HepG2 (cell line): Measurements from ENCODE around the gene EXTL1. TPM values are rescaled to one million over a fixed set of nuclear protein-coding genes. Genes with fewer than 3 reads are reported as not detected.

Experiments used
- ATAC-seq: fragments of 200-7000 bp; cut with Tn5 transposase; 3 replicates; pipeline ENCODE4 v1.9.1; 2020; ENCODE audit warnings: mild to moderate bottlenecking, moderate library complexity
- BruUV-seq: library from RNA; stranded (reverse); fragments of 400-500 nt; replicated peaks from 2 replicates; lab custom pipeline; 2021; lab: Mats Ljungman, UMichigan
- CTCF ChIA-PET: fragments of 300-600 bp; formaldehyde crosslinking; extraction: SDS; loops from one replicate; lab custom pipeline; 2021; ENCODE audit warnings: low total read pairs, inconsistent platforms, low intra/inter-chr PET ratio; lab: Yijun Ruan, JAX
- POLR2A ChIA-PET: fragments of 350-600 bp; sonication (Branson Sonifier 250); formaldehyde crosslinking; loops from one replicate; lab custom pipeline; 2020; ENCODE audit warnings: antibody characterized with exemption, inconsistent platforms; lab: Yijun Ruan, JAX
- DNase-seq: peaks from one replicate; pipeline ENCODE4 v3.0.0-alpha.2; 2015; ENCODE audit warnings: low spot score
- FAIRE-seq: peaks from 3 replicates; lab custom pipeline; 2011; peaks lifted over from hg19 to GRCh38; lab: Jason Lieb, UNC
- H2AFZ ChIP-seq: one replicate; pipeline ENCODE4 v1.6.1; 2011; ENCODE audit warnings: low read length, inconsistent platforms
- H3K27ac ChIP-seq: fragments of 300-600 bp; 3 replicates; pipeline ENCODE4 v1.8.0; 2011; ENCODE audit warnings: mixed run types, mild to moderate bottlenecking, mixed read lengths, low read length, inconsistent platforms; ENCODE audit not compliant: insufficient read depth; ENCODE audit errors: extremely low read length
- H3K27me3 ChIP-seq, 2 experiments: fragments of 200-600 bp in 1 of 2; 2 replicates in 1 of 2; 3 replicates in 1 of 2; pipeline versions ENCODE4 v1.6.0 to v1.8.0; 2011; ENCODE audit warnings: low read length in 2 of 2, mild to moderate bottlenecking in 2 of 2, moderate library complexity in 2 of 2, inconsistent platforms in 1 of 2; ENCODE audit not compliant: insufficient read depth in 2 of 2, control insufficient read depth in 1 of 2
- H3K36me3 ChIP-seq, 2 experiments: fragments of 200-600 bp in 1 of 2; replicated peaks in 1 of 2; 2 replicates in 1 of 2; 3 replicates in 1 of 2; pipeline versions ENCODE4 v1.5.1 to v1.8.0; 2011; ENCODE audit warnings: low read length in 2 of 2, inconsistent platforms in 1 of 2; ENCODE audit not compliant: insufficient read depth in 2 of 2, control insufficient read depth in 1 of 2
- H3K4me1 ChIP-seq: 2 replicates; pipeline ENCODE4 v1.5.1; 2012; ENCODE audit warnings: low read length, inconsistent platforms; ENCODE audit not compliant: insufficient read depth
- H3K4me2 ChIP-seq: 2 replicates; pipeline ENCODE4 v1.6.0; 2011; ENCODE audit warnings: low read depth, low read length, inconsistent platforms
- H3K4me3 ChIP-seq, 3 experiments: fragments of 200-600 bp in 1 of 3; sonication (generic), shearing (Covaris generic) in 1 of 3; replicated peaks in 1 of 3; 2 replicates each; pipeline ENCODE4 v1.5.1; 2011 to 2016; ENCODE audit warnings: low read length in 3 of 3, inconsistent platforms in 2 of 3, low read depth in 2 of 3, mild to moderate bottlenecking in 2 of 3, control low read depth in 1 of 3, mixed read lengths in 1 of 3; ENCODE audit not compliant: insufficient read depth in 1 of 3
- H3K79me2 ChIP-seq: one replicate; pipeline ENCODE4 v1.6.1; 2011; ENCODE audit warnings: low read length, inconsistent platforms; ENCODE audit not compliant: insufficient read depth
- H3K9ac ChIP-seq: 2 replicates; pipeline ENCODE4 v1.6.0; 2011; ENCODE audit warnings: mild to moderate bottlenecking, low read depth, low read length, inconsistent platforms; ENCODE audit not compliant: insufficient read depth
- H3K9me3 ChIP-seq: 2 replicates; pipeline ENCODE4 v1.5.1; 2012; ENCODE audit warnings: mild to moderate bottlenecking, low read length
- H4K20me1 ChIP-seq: 2 replicates; pipeline ENCODE4 v1.6.0; 2011; ENCODE audit warnings: inconsistent platforms, mild to moderate bottlenecking, low read length, moderate library complexity; ENCODE audit not compliant: insufficient read depth
- FOXK2 ChIP-seq: fragments of 450-650 bp; IDR thresholded peaks from 2 replicates; pipeline ENCODE4 v1.6.1; 2016
- JUND ChIP-seq: sonication (generic); formaldehyde crosslinking; IDR thresholded peaks from 2 replicates; pipeline ENCODE4 v1.8.0; 2022; ENCODE audit warnings: mild to moderate bottlenecking, missing genetic modification reagents
- MEIS1 ChIP-seq: sonication (generic); formaldehyde crosslinking; IDR thresholded peaks from 2 replicates; pipeline ENCODE4 v1.9.0; 2021; ENCODE audit warnings: mild to moderate bottlenecking, missing genetic modification reagents, moderate library complexity, borderline replicate concordance
- PHF21A ChIP-seq: sonication (generic); formaldehyde crosslinking; IDR thresholded peaks from 2 replicates; pipeline ENCODE4 v1.5.0; 2020; ENCODE audit warnings: mild to moderate bottlenecking, missing genetic modification reagents
- RFXANK ChIP-seq: IDR thresholded peaks from 2 replicates; pipeline ENCODE4 v1.6.1; 2016
- SNRNP70 ChIP-seq: fragments of 200-400 bp; formaldehyde crosslinking; IDR thresholded peaks from 2 replicates; pipeline ENCODE4 v1.6.1; 2017; ENCODE audit warnings: mild to moderate bottlenecking, low read depth, low read length, moderate library complexity
- ZNF547 ChIP-seq: sonication (generic); formaldehyde crosslinking; IDR thresholded peaks from 2 replicates; pipeline ENCODE4 v1.5.1; 2020; ENCODE audit warnings: mild to moderate bottlenecking, missing genetic modification reagents
- ZNF556 ChIP-seq: sonication (generic); formaldehyde crosslinking; IDR thresholded peaks from 2 replicates; pipeline ENCODE4 v1.4.0; 2020; ENCODE audit warnings: mild to moderate bottlenecking, missing genetic modification reagents, borderline replicate concordance
- ZNF558 ChIP-seq: sonication (generic); formaldehyde crosslinking; IDR thresholded peaks from 2 replicates; pipeline ENCODE4 v1.9.0; 2022; ENCODE audit warnings: mild to moderate bottlenecking, missing genetic modification reagents, borderline replicate concordance
- ZNF749 ChIP-seq: sonication (generic); formaldehyde crosslinking; IDR thresholded peaks from 2 replicates; pipeline ENCODE4 v1.8.0; 2022; ENCODE audit warnings: mild to moderate bottlenecking, missing genetic modification reagents, moderate library complexity, borderline replicate concordance
- ZNF841 ChIP-seq: sonication (generic); formaldehyde crosslinking; IDR thresholded peaks from 2 replicates; pipeline ENCODE4 v1.8.1; 2023; ENCODE audit warnings: missing genetic modification reagents, borderline replicate concordance
- WGBS: methylation state at CpG from one replicate; pipeline ENCODE4 v1.1.6; 2017; ENCODE audit warnings: low lambda C conversion rate; 5-methylcytosine and 5-hydroxymethylcytosine counted together
- in situ Hi-C: cut with HindIII; loops from 2 replicates; pipeline ENCODE4 v1.10.0; 2017; ENCODE audit warnings: low pct_unique_long_range_greater_than_20kb; ENCODE audit not compliant: extremely low pct_ligation_motif_present
- intact Hi-C: fragments of 100-400 bp; cut with micrococcal nuclease; formaldehyde crosslinking; loops from one replicate; pipeline ENCODE4 v1.10.0; 2022; ENCODE audit not compliant: unreplicated experiment
- polyA plus RNA-seq, 8 experiments: library from polyadenylated mRNA; depleted of rRNA in 3 of 8; stranded (reverse) in 7 of 8; unstranded in 1 of 8; fragments of >200 nt; fragmentation: Illumina TruSeq in 4 of 8; extraction: Trizol in 4 of 8; gene quantifications; 2 replicates each; pipeline versions ENCODE4 v1.2.1 to v1.2.3, GENCODE V29; 2011 to 2016; ENCODE audit warnings: low read depth in 4 of 8, missing spikeins in 1 of 8, mixed read lengths in 1 of 8; ENCODE audit not compliant: insufficient read depth in 1 of 8
- total RNA-seq, 5 experiments: library from RNA; depleted of rRNA; stranded (reverse); fragments of >200 nt; fragmentation: Illumina TruSeq; extraction: Trizol; gene quantifications; 2 replicates each; pipeline ENCODE4 v1.2.3, GENCODE V29; 2016; ENCODE audit warnings: low read depth in 1 of 5
- TF ChIP-seq, protein P1 (sequence below): sonication (generic); formaldehyde crosslinking; IDR thresholded peaks from 2 replicates; pipeline ENCODE4 v1.8.0; 2022; ENCODE audit warnings: mild to moderate bottlenecking, missing genetic modification reagents, moderate library complexity
- TF ChIP-seq, protein P2 (sequence below): sonication (generic); formaldehyde crosslinking; IDR thresholded peaks from 2 replicates; pipeline ENCODE4 v1.4.0; 2020; ENCODE audit warnings: missing genetic modification reagents
- TF ChIP-seq, protein P3 (sequence below): IDR thresholded peaks from 2 replicates; pipeline ENCODE4 v1.6.1; 2016; ENCODE audit warnings: missing genetic modification reagents, missing compliant biosample characterization
- TF ChIP-seq, protein P4 (sequence below): sonication (generic); formaldehyde crosslinking; IDR thresholded peaks from 2 replicates; pipeline ENCODE4; 2020; ENCODE audit warnings: missing genetic modification reagents, mild to moderate bottlenecking, borderline replicate concordance

EXTL1 gene
- total and polyA plus RNA-seq, 2 of the 13 experiments (the other 11 are each of a cell fraction or from before 2014, with no cell fraction given) = 0.35 to 1.0 TPM

DNA sequence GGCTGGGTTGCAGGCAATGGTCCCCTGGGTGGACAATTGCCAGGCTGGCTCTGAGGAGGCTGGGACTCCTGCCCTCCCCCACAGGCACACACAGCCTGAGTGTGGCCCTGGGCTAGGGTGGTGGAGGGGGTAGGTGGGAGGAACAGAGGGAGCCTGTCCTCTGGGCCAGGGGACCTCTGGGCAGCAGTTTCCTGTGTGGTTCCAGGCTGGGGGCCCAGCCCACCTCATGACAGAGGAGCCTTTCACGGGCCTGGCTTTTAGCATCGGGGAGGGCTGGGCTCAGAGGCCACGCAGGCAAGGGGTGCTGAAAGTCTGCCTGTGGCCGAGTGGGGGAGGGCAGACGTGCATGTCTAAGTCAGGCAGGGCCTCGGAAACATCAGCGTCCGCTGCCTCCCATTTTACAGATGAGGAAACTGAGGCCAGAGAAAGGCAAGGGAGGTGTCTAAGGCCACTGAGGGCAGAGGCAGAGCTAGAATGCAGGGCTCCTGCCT is 7.0 kb downstream of the EXTL1 start (continued):
- TF ChIP-seq ZNF547 (CRISPR knock-in tag) = no peak
- 0 out of 2 replicates have a peak, but pooled peaks have one; percentile 37 for TF ChIP-seq PHF21A (CRISPR knock-in tag)
- TF ChIP-seq, protein P1, sequence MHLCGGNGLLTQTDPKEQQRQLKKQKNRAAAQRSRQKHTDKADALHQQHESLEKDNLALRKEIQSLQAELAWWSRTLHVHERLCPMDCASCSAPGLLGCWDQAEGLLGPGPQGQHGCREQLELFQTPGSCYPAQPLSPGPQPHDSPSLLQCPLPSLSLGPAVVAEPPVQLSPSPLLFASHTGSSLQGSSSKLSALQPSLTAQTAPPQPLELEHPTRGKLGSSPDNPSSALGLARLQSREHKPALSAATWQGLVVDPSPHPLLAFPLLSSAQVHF = no peak
- no peak for TF ChIP-seq RFXANK (CRISPR knock-in tag)
- TF ChIP-seq SNRNP70 = no peak
- TF ChIP-seq JUND (CRISPR knock-in tag) = no peak
- TF ChIP-seq ZNF841 (CRISPR knock-in tag) = no peak

DNA sequence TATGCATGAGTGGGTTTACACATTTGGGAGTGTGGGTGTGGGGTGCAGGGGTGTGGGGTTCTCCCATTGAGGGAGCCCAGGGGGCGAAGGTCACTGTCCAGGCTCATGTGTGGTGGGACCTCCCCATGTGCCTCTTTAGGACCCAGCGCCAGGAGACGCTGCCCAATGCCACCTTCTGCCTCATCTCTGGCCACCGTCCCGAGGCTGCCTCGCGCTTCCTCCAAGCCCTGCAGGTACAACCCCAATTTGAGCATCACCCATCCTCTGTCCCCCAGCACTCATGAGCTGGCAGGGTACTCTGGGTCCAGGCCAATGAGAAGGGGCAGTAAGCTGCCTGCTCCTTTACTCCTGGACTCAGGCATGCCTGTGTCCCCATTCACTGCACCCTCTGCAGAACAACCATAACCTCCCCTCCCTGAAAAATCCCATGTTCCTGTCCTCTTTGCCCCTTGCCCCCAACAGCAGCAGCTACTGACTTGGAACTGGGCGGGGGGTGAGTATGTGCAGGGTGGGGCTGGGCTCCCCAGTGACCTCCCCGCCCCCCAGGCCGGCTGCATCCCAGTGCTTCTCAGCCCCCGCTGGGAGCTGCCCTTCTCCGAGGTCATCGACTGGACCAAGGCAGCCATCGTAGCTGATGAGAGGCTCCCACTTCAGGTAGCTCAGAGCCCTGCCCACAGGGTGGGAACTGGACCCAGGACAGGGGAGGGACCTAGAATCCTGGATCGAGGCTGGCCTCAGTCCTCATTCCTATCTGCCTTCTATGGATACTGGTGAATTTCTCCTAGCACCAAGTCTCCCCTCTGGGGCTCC is 7.7 kb downstream of the EXTL1 start:
- peaks cover 63% of the 10 kb centered on the region for H3K4me1 ChIP-seq
- POLR2A ChIA-PET = no interaction called here
- 12% methylated on average over 5 of the region's 15 CpGs for WGBS
- H3K79me2 ChIP-seq = no peaks in the 10 kb centered on the region
- no peaks in the 10 kb centered on the region for H3K36me3 ChIP-seq
- H3K9me3 ChIP-seq = no peaks in the 10 kb centered on the region
- DNase-seq (no peak), FAIRE-seq (no peak), ATAC-seq (peak; percentile 15)
- BruUV-seq = no TSS peak
- H2AFZ ChIP-seq = no peak overlapping the region
- H3K27me3 ChIP-seq = peaks cover 0 to 18% of the 10 kb centered on the region in 2 experiments; a peak in 4 of 5 replicates
- H3K4me3 ChIP-seq = peak overlapping the region in 1 of 3 experiments; percentile 48; a peak in 1 of 6 replicates
- in situ Hi-C loops (no loop called here), intact Hi-C loops (no loop called here)
- H3K27ac ChIP-seq = no peak overlapping the region
- H3K4me2 ChIP-seq = peak overlapping the region; percentile 73
- H4K20me1 ChIP-seq = no peaks in the 10 kb centered on the region
- no peak overlapping the region for H3K9ac ChIP-seq
- CTCF ChIA-PET = no interaction called here
- TF ChIP-seq ZNF749 (CRISPR knock-in tag) (0 out of 2 replicates have a peak, but pooled peaks have one; percentile 11), MEIS1 (CRISPR knock-in tag) (0 out of 2 replicates have a peak, but pooled peaks have one; percentile 25), ZNF556 (CRISPR knock-in tag) (0 out of 2 replicates have a peak, but pooled peaks have one; percentile 2), ZNF558 (no peak), FOXK2 (no peak)
- TF ChIP-seq, protein P2, sequence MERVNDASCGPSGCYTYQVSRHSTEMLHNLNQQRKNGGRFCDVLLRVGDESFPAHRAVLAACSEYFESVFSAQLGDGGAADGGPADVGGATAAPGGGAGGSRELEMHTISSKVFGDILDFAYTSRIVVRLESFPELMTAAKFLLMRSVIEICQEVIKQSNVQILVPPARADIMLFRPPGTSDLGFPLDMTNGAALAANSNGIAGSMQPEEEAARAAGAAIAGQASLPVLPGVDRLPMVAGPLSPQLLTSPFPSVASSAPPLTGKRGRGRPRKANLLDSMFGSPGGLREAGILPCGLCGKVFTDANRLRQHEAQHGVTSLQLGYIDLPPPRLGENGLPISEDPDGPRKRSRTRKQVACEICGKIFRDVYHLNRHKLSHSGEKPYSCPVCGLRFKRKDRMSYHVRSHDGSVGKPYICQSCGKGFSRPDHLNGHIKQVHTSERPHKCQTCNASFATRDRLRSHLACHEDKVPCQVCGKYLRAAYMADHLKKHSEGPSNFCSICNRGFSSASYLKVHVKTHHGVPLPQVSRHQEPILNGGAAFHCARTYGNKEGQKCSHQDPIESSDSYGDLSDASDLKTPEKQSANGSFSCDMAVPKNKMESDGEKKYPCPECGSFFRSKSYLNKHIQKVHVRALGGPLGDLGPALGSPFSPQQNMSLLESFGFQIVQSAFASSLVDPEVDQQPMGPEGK (CRISPR knock-in tag) = peak; percentile 76
- TF ChIP-seq, protein P3, sequence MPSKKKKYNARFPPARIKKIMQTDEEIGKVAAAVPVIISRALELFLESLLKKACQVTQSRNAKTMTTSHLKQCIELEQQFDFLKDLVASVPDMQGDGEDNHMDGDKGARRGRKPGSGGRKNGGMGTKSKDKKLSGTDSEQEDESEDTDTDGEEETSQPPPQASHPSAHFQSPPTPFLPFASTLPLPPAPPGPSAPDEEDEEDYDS (CRISPR knock-in tag) = no peak
- TF ChIP-seq, protein P4, sequence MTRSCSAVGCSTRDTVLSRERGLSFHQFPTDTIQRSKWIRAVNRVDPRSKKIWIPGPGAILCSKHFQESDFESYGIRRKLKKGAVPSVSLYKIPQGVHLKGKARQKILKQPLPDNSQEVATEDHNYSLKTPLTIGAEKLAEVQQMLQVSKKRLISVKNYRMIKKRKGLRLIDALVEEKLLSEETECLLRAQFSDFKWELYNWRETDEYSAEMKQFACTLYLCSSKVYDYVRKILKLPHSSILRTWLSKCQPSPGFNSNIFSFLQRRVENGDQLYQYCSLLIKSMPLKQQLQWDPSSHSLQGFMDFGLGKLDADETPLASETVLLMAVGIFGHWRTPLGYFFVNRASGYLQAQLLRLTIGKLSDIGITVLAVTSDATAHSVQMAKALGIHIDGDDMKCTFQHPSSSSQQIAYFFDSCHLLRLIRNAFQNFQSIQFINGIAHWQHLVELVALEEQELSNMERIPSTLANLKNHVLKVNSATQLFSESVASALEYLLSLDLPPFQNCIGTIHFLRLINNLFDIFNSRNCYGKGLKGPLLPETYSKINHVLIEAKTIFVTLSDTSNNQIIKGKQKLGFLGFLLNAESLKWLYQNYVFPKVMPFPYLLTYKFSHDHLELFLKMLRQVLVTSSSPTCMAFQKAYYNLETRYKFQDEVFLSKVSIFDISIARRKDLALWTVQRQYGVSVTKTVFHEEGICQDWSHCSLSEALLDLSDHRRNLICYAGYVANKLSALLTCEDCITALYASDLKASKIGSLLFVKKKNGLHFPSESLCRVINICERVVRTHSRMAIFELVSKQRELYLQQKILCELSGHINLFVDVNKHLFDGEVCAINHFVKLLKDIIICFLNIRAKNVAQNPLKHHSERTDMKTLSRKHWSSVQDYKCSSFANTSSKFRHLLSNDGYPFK (CRISPR knock-in tag) = no peak
- TF ChIP-seq, protein P1 = no peak
